ENCODE measurements around the gene AKAP7.

GRCh38 chr6:131281471-131282270, 146.4 kb downstream of the AKAP7 start:
- TF ChIP-seq, protein P1, sequence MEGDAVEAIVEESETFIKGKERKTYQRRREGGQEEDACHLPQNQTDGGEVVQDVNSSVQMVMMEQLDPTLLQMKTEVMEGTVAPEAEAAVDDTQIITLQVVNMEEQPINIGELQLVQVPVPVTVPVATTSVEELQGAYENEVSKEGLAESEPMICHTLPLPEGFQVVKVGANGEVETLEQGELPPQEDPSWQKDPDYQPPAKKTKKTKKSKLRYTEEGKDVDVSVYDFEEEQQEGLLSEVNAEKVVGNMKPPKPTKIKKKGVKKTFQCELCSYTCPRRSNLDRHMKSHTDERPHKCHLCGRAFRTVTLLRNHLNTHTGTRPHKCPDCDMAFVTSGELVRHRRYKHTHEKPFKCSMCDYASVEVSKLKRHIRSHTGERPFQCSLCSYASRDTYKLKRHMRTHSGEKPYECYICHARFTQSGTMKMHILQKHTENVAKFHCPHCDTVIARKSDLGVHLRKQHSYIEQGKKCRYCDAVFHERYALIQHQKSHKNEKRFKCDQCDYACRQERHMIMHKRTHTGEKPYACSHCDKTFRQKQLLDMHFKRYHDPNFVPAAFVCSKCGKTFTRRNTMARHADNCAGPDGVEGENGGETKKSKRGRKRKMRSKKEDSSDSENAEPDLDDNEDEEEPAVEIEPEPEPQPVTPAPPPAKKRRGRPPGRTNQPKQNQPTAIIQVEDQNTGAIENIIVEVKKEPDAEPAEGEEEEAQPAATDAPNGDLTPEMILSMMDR (IDR thresholded peaks at IDR 0.05; ENCODE audit: low read length): no peak
- TF ChIP-seq EZH2 (IDR thresholded peaks at IDR 0.05; ENCODE audit: borderline replicate concordance, low read length): no peak

Measured in OCI-LY1 (cell line).